Aortic smooth muscle cell (primary cell): ENCODE results near the gene SCAF11. TPM values are rescaled to one million over a fixed set of nuclear protein-coding genes. Genes with fewer than 3 reads are reported as not detected.

Experiments
- total RNA-seq: library from RNA; depleted of rRNA; stranded (reverse); fragments of >200 nt; gene quantifications from 2 replicates; pipeline ENCODE4 v1.2.3, GENCODE V29; 2014

Gene SCAF11
- total RNA-seq = 33.3 and 47.9 TPM in 2 replicates

GRCh38 chr12:45990468-45991283 is at the start of gene SCAF11:
Gene SCAF11, minus strand, starts transcription at chr12:45990574. Its CDS starts 26,407 bp downstream, at chr12:45964167.

